ENCODE measurements around the gene SSH2.

DNA sequence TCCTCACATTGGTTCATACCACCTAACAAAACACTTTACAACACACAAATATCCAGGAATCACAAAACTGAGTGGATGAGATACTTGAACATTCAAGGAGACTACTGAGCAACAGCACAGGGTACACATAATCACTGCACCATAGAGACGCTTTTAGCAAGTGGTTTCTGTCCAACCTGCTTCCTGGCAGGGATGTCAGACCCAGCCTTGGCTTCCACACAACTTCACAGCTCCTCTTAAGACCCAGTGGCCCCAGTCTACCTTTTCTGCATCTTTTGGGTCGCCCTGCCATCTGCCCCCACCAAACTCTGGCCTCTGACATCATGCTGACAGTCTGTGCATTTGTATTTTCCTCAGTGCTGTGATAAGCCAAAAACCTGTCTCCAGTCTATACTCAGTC, 301.4 kb downstream of the SSH2 start:
- TF ChIP-seq, protein P1, sequence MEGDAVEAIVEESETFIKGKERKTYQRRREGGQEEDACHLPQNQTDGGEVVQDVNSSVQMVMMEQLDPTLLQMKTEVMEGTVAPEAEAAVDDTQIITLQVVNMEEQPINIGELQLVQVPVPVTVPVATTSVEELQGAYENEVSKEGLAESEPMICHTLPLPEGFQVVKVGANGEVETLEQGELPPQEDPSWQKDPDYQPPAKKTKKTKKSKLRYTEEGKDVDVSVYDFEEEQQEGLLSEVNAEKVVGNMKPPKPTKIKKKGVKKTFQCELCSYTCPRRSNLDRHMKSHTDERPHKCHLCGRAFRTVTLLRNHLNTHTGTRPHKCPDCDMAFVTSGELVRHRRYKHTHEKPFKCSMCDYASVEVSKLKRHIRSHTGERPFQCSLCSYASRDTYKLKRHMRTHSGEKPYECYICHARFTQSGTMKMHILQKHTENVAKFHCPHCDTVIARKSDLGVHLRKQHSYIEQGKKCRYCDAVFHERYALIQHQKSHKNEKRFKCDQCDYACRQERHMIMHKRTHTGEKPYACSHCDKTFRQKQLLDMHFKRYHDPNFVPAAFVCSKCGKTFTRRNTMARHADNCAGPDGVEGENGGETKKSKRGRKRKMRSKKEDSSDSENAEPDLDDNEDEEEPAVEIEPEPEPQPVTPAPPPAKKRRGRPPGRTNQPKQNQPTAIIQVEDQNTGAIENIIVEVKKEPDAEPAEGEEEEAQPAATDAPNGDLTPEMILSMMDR (IDR thresholded peaks at IDR 0.05; ENCODE audit: low read length) = no peak
- no peak for TF ChIP-seq EZH2phosphoT487 (IDR thresholded peaks at IDR 0.05; ENCODE audit: low read length)
